Astrocyte (in vitro differentiated cells and primary cell): ENCODE data around the gene MAN1A1.

ENCODE experiments used
- CTCF ChIP-seq: IDR thresholded peaks from 2 replicates; pipeline ENCODE4 v1.5.1; 2011; ENCODE audit warnings: low read depth, mild to moderate bottlenecking, inconsistent platforms, low read length, moderate library complexity; ENCODE audit not compliant: insufficient read depth
- EZH2 ChIP-seq: IDR thresholded peaks from 2 replicates; pipeline ENCODE4 v1.6.1; 2012; ENCODE audit warnings: mild to moderate bottlenecking, low read length, inconsistent platforms; ENCODE audit not compliant: insufficient read depth

GRCh38 chr6:119171088-119171841 is 178.3 kb downstream of the MAN1A1 start:
- TF ChIP-seq CTCF: no peak
- TF ChIP-seq EZH2: no peak
